Muscle layer of duodenum (tissue), 2 donors: ENCODE results near the gene CPNE7.

Experiments
- H3K27ac ChIP-seq: one replicate; pipeline ENCODE4 v1.7.0; 2013; ENCODE audit warnings: mild to moderate bottlenecking, low read length
- H3K27me3 ChIP-seq: one replicate; pipeline ENCODE4 v1.7.0; 2013; ENCODE audit warnings: low read depth, mild to moderate bottlenecking, control low read depth, low read length
- H3K36me3 ChIP-seq, 2 donors: one replicate each; pipeline ENCODE4 v1.7.0; 2013; ENCODE audit warnings: low read length in 2 of 2, control low read depth in 1 of 2, mild to moderate bottlenecking in 1 of 2; ENCODE audit not compliant: insufficient read depth in 2 of 2, control insufficient read depth in 1 of 2
- H3K4me1 ChIP-seq, 2 donors: one replicate each; pipeline ENCODE4 v1.7.0; 2013; ENCODE audit warnings: low read length in 2 of 2, mild to moderate bottlenecking in 2 of 2, control low read depth in 1 of 2, moderate library complexity in 1 of 2; ENCODE audit not compliant: insufficient read depth in 2 of 2, control insufficient read depth in 1 of 2
- H3K4me3 ChIP-seq, 2 donors: one replicate each; pipeline ENCODE4 v1.7.0; 2013; ENCODE audit warnings: low read length in 2 of 2, low read depth in 1 of 2, mild to moderate bottlenecking in 1 of 2
- H3K9me3 ChIP-seq, 2 donors: one replicate each; pipeline ENCODE4 v1.7.0; 2013; ENCODE audit warnings: low read length in 2 of 2, control low read depth in 1 of 2, mild to moderate bottlenecking in 1 of 2; ENCODE audit not compliant: control insufficient read depth in 1 of 2
- donor health status: healthy.

The CPNE7 gene

GRCh38 chr16:89589241-89589926 lies 13.8 kb downstream of the CPNE7 start:
- Histone ChIP-seq H3K4me1 (no peaks in the 10 kb centered on the region), H3K27me3 (no peaks in the 10 kb centered on the region), H3K4me3 (no peak overlapping the region), H3K27ac (no peak overlapping the region), H3K36me3 (no peaks in the 10 kb centered on the region), H3K9me3 (no peaks in the 10 kb centered on the region)

DNA sequence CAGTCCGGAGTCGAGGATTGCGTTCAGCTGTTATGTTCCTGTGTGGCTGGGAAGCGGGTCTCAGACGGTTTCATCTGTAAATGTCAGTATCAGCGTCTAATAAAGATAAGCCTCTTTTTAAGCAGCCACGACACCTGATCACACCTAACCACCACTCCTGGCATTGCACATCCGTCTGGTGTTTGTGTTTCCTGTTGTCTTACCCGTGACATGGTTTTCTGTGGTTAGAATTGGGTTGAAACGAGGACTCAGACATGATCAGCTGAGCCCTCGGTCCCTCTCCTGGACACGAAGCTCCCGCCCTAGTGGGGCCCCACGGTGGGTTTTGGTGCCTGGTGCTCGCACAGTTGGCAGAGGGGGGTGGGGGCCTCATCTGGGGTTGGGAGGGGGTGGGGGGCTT lies 18.3 kb downstream of the CPNE7 start:
- H3K36me3 ChIP-seq: no peaks in the 10 kb centered on the region
- no peak overlapping the region for H3K27ac ChIP-seq
- H3K9me3 ChIP-seq: no peaks in the 10 kb centered on the region
- H3K4me3 ChIP-seq: no peak overlapping the region
- H3K4me1 ChIP-seq: no peaks in the 10 kb centered on the region
- H3K27me3 ChIP-seq: no peaks in the 10 kb centered on the region

DNA sequence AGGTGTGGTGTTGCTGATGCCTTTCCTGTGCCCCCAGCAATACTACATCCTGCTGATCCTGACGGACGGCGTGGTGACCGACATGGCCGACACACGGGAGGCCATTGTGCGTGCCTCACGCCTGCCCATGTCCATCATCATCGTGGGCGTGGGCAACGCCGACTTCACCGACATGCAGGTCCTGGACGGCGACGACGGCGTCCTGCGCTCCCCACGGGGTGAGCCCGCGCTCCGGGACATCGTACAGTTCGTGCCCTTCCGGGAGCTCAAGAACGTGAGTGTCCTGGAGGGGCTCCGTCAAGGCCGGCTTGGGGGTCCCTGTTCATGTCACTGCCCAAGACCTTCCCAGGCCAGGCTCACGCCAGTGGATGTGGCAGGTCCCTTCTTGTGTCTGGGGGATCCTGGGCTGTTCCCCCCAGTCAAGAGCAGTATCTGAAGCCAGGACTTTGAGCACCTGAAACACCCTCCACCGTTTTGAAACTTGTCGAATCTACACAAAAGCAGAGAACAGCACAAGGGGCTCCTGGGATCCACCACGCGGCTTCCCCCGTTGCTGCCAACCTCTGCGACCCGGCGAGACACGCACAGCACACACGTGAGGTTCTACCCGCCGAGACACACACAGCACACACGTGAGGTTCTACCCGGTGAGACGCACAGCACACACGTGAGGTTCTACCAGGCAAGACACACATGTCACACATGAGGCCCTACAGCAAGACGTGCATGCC lies 19.9 kb downstream of the CPNE7 start:
- H3K4me3 ChIP-seq: no peak overlapping the region
- H3K27me3 ChIP-seq: no peaks in the 10 kb centered on the region
- no peaks in the 10 kb centered on the region for H3K9me3 ChIP-seq
- no peaks in the 10 kb centered on the region for H3K36me3 ChIP-seq
- H3K27ac ChIP-seq: no peak overlapping the region
- no peaks in the 10 kb centered on the region for H3K4me1 ChIP-seq

DNA sequence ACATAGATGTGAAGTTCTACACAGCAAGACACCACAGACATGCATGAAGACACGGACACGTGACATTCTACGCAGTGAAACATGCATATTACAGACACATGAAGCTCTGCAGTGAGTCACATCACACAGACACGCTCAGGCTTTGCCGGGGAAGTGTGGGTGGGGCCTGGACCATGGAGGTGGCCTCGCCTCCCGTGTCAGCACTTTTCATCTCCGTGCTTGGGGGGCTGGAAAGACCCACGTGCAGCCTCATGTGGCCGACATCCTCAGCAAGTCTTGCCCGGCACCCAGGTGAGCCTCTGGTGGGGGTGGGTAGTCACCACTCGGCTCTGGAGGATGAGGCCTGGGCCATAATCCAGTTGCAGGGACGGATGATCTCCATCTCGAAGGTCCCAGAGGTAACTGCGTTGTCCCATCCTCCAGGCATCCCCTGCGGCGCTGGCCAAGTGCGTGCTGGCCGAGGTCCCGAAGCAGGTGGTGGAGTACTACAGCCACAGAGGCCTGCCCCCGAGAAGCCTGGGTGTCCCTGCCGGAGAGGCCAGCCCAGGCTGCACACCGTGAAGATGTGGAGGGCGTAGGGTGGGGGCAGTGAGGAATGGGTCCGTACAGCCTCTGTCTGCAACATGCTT lies 20.6 kb downstream of the CPNE7 start:
- H3K36me3 ChIP-seq: no peaks in the 10 kb centered on the region
- no peaks in the 10 kb centered on the region for H3K27me3 ChIP-seq
- H3K4me3 ChIP-seq: no peak overlapping the region
- no peaks in the 10 kb centered on the region for H3K4me1 ChIP-seq
- H3K9me3 ChIP-seq: no peaks in the 10 kb centered on the region
- H3K27ac ChIP-seq: no peak overlapping the region

- H3K9me3 ChIP-seq: no peaks in the 10 kb centered on the region
- no peaks in the 10 kb centered on the region for H3K36me3 ChIP-seq
- no peak overlapping the region for H3K4me3 ChIP-seq
- no peak overlapping the region for H3K27ac ChIP-seq
- no peaks in the 10 kb centered on the region for H3K4me1 ChIP-seq
- H3K27me3 ChIP-seq: no peaks in the 10 kb centered on the region
Observed at GRCh38 chr16:89596957-89597649, 21.5 kb downstream of the CPNE7 start.

- Histone ChIP-seq H3K4me1 (peaks cover 0 to 5% of the 10 kb centered on the region in 2 donors), H3K27me3 (no peaks in the 10 kb centered on the region), H3K9me3 (no peaks in the 10 kb centered on the region), H3K4me3 (no peak overlapping the region), H3K27ac (no peak overlapping the region), H3K36me3 (no peaks in the 10 kb centered on the region)
Observed at GRCh38 chr16:89598199-89598598, 22.6 kb downstream of the CPNE7 start.

GRCh38 chr16:89599451-89599858 lies 23.9 kb downstream of the CPNE7 start:
- Histone ChIP-seq H3K4me3 (no peak overlapping the region), H3K4me1 (peaks cover 0 to 5% of the 10 kb centered on the region in 2 donors), H3K9me3 (no peaks in the 10 kb centered on the region), H3K27ac (no peak overlapping the region), H3K36me3 (no peaks in the 10 kb centered on the region), H3K27me3 (no peaks in the 10 kb centered on the region)

GRCh38 chr16:89599902-89600301 lies 24.3 kb downstream of the CPNE7 start:
- Histone ChIP-seq H3K4me3 (no peak overlapping the region), H3K4me1 (peaks cover 0 to 5% of the 10 kb centered on the region in 2 donors), H3K36me3 (no peaks in the 10 kb centered on the region), H3K9me3 (no peaks in the 10 kb centered on the region), H3K27ac (no peak overlapping the region), H3K27me3 (no peaks in the 10 kb centered on the region)

DNA sequence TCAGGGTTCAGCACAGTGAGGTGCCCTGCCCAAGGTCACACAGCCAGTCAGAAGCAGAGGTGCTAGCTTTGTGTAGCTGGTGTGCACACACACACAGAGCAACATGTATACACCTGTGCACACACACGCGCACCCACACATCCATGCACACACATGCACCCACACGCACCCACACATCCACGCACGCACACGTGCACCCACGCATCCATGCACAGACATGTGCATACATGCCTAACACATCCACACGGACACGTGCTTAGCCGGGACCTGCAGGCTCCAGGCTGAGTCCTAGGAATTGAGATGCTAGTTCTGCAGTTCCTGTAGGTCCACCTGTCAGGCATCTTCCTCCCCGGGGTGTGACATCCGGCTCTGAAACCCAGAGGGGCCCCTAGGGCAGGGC lies 24.9 kb downstream of the CPNE7 start:
- Histone ChIP-seq H3K4me3 (no peak overlapping the region), H3K4me1 (peaks cover 0 to 5% of the 10 kb centered on the region in 2 donors), H3K9me3 (no peaks in the 10 kb centered on the region), H3K36me3 (no peaks in the 10 kb centered on the region), H3K27me3 (no peaks in the 10 kb centered on the region), H3K27ac (no peak overlapping the region)

- H3K27me3 ChIP-seq: no peaks in the 10 kb centered on the region
- no peaks in the 10 kb centered on the region for H3K36me3 ChIP-seq
- H3K27ac ChIP-seq: no peak overlapping the region
- no peaks in the 10 kb centered on the region for H3K9me3 ChIP-seq
- H3K4me3 ChIP-seq: no peak overlapping the region
- peaks cover 0 to 5% of the 10 kb centered on the region in 2 donors for H3K4me1 ChIP-seq
Observed at GRCh38 chr16:89600956-89601355, 25.4 kb downstream of the CPNE7 start.

- H3K27ac ChIP-seq: no peak overlapping the region
- H3K9me3 ChIP-seq: no peaks in the 10 kb centered on the region
- peaks cover 0 to 5% of the 10 kb centered on the region in 2 donors for H3K4me1 ChIP-seq
- H3K27me3 ChIP-seq: no peaks in the 10 kb centered on the region
- no peak overlapping the region for H3K4me3 ChIP-seq
- H3K36me3 ChIP-seq: no peaks in the 10 kb centered on the region
Observed at GRCh38 chr16:89601906-89602272, 26.3 kb downstream of the CPNE7 start.
